GM19324 (cell line): ENCODE results near the gene PRXL2B.

ENCODE experiments used
- ATAC-seq: cut with Tn5 transposase; IDR thresholded peaks from one replicate; pipeline ENCODE4 v1.9.1; 2021; ENCODE audit warnings: mild to moderate bottlenecking, moderate library complexity; ENCODE audit not compliant: unreplicated experiment, low FRiP score

Gene PRXL2B

GRCh38 chr1:2584686-2585317 lies 1.8 kb upstream of the PRXL2B start:
- no peak for ATAC-seq

GRCh38 chr1:2585318-2586092 lies 1.1 kb upstream of the PRXL2B start:
- no peak for ATAC-seq

GRCh38 chr1:2587071-2587859 lies 688 bp downstream of the PRXL2B start:
- ATAC-seq: no peak

- ATAC-seq: no peak
Observed at GRCh38 chr1:2587860-2588571, 1.4 kb downstream of the PRXL2B start.

GRCh38 chr1:2588661-2589430 lies 2.3 kb downstream of the PRXL2B start:
- no peak for ATAC-seq

GRCh38 chr1:2589431-2590232 lies 3.1 kb downstream of the PRXL2B start:
- ATAC-seq: no peak

- ATAC-seq: no peak
Observed at GRCh38 chr1:2590233-2591141, 3.9 kb downstream of the PRXL2B start.

GRCh38 chr1:2591233-2591580 lies 4.6 kb downstream of the PRXL2B start:
- ATAC-seq: no peak

- no peak for ATAC-seq
Observed at GRCh38 chr1:2591581-2592261, 5.1 kb downstream of the PRXL2B start.

GRCh38 chr1:2592672-2593071 lies 6.1 kb downstream of the PRXL2B start:
- no peak for ATAC-seq

- no peak for ATAC-seq
Observed at GRCh38 chr1:2593251-2593878, 6.8 kb downstream of the PRXL2B start.

- ATAC-seq: no peak
Observed at GRCh38 chr1:2594001-2594640, 7.5 kb downstream of the PRXL2B start.

- ATAC-seq: no peak
Observed at GRCh38 chr1:2594641-2595131, 8.1 kb downstream of the PRXL2B start.

GRCh38 chr1:2595261-2595811 lies 8.8 kb downstream of the PRXL2B start:
- ATAC-seq: no peak

GRCh38 chr1:2595812-2596529 lies 9.4 kb downstream of the PRXL2B start:
- no peak for ATAC-seq
